ENCODE measurements around the gene TMEM92.
"Not testable (repeated sequence)": the region's sequence is repeated elsewhere in the genome, so short reads cannot be mapped to it uniquely, and the experiment has no call there.

Gene TMEM92

GRCh38 chr17:50281739-50282401 lies 7.6 kb downstream of the TMEM92 start:
- Mint-ChIP-seq H3K4me1 (peaks cover 40% of the 10 kb centered on the region), H3K4me3 (no peak overlapping the region), H3K27ac (peak overlapping the region in 2 of 3 experiments; percentile 3 to 9), H3K9me3 (no peaks in the 10 kb centered on the region), H3K27me3 (ENCODE audit: low read depth) (peaks cover 7% of the 10 kb centered on the region), H3K36me3 (ENCODE audit: low read depth) (no peaks in the 10 kb centered on the region)
- TF ChIP-seq CTCF (IDR thresholded peaks at IDR 0.05; ENCODE audit: unreplicated experiment in 3 of 3), result no peak

DNA sequence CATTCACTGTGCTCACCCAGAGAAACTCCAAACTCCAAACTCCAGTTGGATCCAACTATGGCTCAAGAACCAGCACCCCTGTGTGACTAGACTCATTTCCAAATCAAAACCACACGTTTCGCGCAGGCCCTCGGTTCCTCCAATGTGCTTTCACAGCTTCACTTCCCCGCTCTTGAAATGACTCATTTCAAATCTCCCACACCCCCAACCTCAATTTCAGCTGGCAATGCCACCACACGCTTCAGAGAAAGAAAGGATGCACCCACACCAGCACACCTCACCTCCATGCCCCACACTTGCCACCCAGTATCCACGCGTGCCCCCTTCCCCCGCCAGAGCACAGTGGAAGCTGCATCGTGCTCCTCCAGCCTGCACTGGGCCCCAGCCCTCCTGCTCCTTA lies 9.0 kb downstream of the TMEM92 start:
- peaks cover 7% of the 10 kb centered on the region for H3K27me3 Mint-ChIP-seq (ENCODE audit: low read depth)
- H3K36me3 Mint-ChIP-seq (ENCODE audit: low read depth), result no peaks in the 10 kb centered on the region
- no peak for TF ChIP-seq CTCF (IDR thresholded peaks at IDR 0.05; ENCODE audit: unreplicated experiment in 3 of 3)
- H3K9me3 Mint-ChIP-seq, result no peaks in the 10 kb centered on the region
- peaks cover 35% of the 10 kb centered on the region for H3K4me1 Mint-ChIP-seq
- H3K4me3 Mint-ChIP-seq, result peak overlapping the region in 2 of 3 experiments; percentile 13 to 20
- peak overlapping the region in 2 of 3 experiments; percentile 35 to 88 for H3K27ac Mint-ChIP-seq

DNA sequence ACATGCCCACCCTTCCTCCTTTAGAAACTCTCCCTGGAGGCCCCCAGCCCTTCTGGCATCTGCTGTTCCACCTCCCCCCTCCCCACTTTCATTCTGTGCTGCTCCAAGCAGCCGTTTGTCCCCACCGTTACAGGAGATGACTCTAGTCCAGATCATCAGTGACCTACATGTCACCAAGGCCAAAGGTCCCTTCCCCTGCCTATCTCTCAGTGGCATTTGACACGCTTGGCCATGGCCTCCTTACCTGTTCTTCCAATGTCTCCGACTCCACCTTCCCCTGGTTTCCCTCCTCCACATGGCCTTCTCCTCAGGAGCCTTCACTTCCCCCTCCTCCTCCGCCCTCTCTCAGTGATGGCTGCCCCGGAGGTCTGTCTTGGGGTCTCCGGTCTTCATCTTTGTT lies 9.4 kb downstream of the TMEM92 start:
- H3K4me1 Mint-ChIP-seq, result peaks cover 39% of the 10 kb centered on the region
- peak overlapping the region; percentile 8 to 88 (median 80) for H3K27ac Mint-ChIP-seq
- no peaks in the 10 kb centered on the region for H3K9me3 Mint-ChIP-seq
- TF ChIP-seq CTCF (IDR thresholded peaks at IDR 0.05; ENCODE audit: unreplicated experiment in 3 of 3), result no peak
- H3K36me3 Mint-ChIP-seq (ENCODE audit: low read depth), result no peaks in the 10 kb centered on the region
- peak overlapping the region in 2 of 3 experiments; percentile 60 to 76 for H3K4me3 Mint-ChIP-seq
- peaks cover 7% of the 10 kb centered on the region for H3K27me3 Mint-ChIP-seq (ENCODE audit: low read depth)

DNA sequence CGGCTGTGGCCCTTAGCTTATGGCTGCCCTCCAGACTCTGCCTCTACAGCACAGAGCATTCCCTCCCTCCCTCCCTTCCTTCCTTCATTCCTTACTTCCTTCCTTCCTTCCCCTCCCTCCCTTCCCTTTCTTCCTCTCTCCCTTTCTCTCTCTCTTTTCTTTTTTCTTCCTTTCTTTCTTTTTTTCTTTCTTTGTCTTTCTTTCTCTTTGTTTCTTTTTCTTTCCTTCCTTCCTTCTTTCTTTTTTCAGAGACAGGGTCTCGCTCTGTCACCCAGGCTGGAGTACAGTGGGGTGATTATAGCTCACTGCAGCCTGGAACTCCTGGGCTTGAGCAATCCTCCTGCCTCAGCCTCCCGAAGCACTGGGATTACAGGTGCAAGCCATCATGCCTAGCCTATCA lies 11.7 kb downstream of the TMEM92 start:
- Mint-ChIP-seq H3K36me3 (ENCODE audit: low read depth) (no peaks in the 10 kb centered on the region), H3K9me3 (no peaks in the 10 kb centered on the region), H3K27me3 (ENCODE audit: low read depth) (peaks cover 11% of the 10 kb centered on the region), H3K4me1 (peaks cover 61% of the 10 kb centered on the region), H3K27ac (peak overlapping the region; percentile 7 to 54 (median 44)), H3K4me3 (no peak overlapping the region)
- TF ChIP-seq CTCF (IDR thresholded peaks at IDR 0.05; ENCODE audit: unreplicated experiment in 3 of 3), result no peak

DNA sequence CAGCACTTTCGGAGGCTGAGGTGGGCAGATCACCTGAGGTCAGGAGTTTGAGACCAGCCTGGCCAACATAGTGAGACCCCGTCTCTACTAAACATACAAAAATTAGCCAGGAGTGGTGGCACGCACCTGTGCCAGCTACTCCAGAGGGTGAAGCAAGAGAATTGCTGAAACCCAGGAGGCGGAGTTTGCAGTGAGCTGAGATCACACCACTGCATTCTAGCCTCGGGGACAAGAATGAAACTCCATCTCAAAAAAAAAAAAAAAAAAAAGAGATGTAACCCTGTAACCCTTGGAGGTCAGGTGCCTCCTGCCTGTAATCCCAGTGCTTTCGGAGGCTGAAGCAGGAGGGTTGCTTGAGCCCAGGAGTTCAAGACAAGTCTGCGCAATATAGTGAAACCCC lies 13.0 kb downstream of the TMEM92 start:
- H3K4me3 Mint-ChIP-seq; H3K27ac Mint-ChIP-seq; H3K36me3 Mint-ChIP-seq (ENCODE audit: low read depth); H3K9me3 Mint-ChIP-seq: not testable (repeated sequence)
- Mint-ChIP-seq H3K27me3 (ENCODE audit: low read depth) (peaks cover 11% of the 10 kb centered on the region), H3K4me1 (peaks cover 57% of the 10 kb centered on the region)

DNA sequence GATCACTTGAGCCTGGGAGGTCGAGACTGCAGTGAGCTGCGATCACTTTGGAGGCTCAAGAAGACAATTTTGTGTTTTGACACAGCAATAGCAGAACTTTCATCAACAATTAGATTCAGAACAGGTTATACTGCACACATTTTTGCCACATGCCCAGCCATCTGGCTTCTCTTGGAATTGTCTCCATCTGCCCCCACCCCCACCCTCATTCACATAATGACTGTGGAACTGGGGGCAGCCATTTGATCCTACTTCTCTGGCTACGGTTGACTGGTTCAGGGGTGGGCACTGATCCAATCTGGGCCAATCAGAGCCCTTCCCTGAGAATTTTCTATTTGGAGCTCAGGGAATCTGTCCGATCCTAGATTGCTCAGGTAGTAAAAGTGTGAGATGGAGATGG lies 14.0 kb downstream of the TMEM92 start:
- Mint-ChIP-seq H3K27me3 (ENCODE audit: low read depth) (peaks cover 9% of the 10 kb centered on the region), H3K27ac (peak overlapping the region in 1 of 3 experiments; percentile 66), H3K4me1 (peaks cover 52% of the 10 kb centered on the region), H3K9me3 (no peaks in the 10 kb centered on the region), H3K36me3 (ENCODE audit: low read depth) (no peaks in the 10 kb centered on the region), H3K4me3 (no peak overlapping the region)
- no peak for TF ChIP-seq CTCF (IDR thresholded peaks at IDR 0.05; ENCODE audit: unreplicated experiment in 3 of 3)

All from nephron (organoid).